Measurements from ENCODE around the gene WDR47.
A peak's percentile ranks its signal among the peaks of the same experiment; 100 is the strongest.

Gene WDR47

DNA sequence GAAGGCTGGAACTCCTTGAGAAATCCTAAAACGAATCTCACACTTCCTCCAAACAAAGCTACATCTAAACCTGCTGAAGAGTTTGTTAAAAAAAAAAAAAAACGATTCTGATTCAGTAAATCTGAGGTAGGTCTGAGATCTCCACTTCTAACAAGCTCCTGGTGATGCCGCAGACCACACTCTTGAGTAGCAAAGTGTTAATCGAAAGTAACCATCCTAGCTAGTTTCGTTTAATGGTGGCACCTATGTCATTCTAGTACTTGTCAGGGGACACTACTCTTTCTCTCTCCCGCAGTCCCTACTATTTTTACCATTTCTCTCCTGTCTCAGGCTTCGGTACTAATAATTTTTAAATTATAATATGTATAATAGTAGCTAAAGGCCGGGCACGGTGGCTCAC, 80.7 kb downstream of the WDR47 start:
- Histone ChIP-seq H3K14ac (ENCODE audit: low read length) (no peak overlapping the region), H2AK5ac (ENCODE audit: low read length) (no peak overlapping the region), H3K18ac (ENCODE audit: low read length) (no peak overlapping the region), H3K27me3 (ENCODE audit: insufficient read depth, low read length) (no peaks in the 10 kb centered on the region), H2BK12ac (ENCODE audit: low read length) (no peak overlapping the region), H3K4ac (ENCODE audit: low read depth, low read length) (no peak overlapping the region), H3K9me3 (ENCODE audit: insufficient read depth, low read depth, low read length) (no peaks in the 10 kb centered on the region), H3K36me3 (ENCODE audit: control insufficient read depth in 1 of 2, insufficient read depth in 2 of 2, low read length in 2 of 2) (no peaks in the 10 kb centered on the region), H2BK5ac (ENCODE audit: low read depth, low read length, poor library complexity) (no peak overlapping the region), H2AFZ (ENCODE audit: insufficient read depth, low read length, poor library complexity) (no peak overlapping the region), H2BK120ac (ENCODE audit: insufficient read depth, low read length, poor library complexity) (no peak overlapping the region), H3K27ac (ENCODE audit: low read depth, low read length) (no peak overlapping the region), H3K4me3 (ENCODE audit: low read depth, low read length) (no peak overlapping the region), H3K4me1 (ENCODE audit: control insufficient read depth in 1 of 2, insufficient read depth in 2 of 2, low read length in 2 of 2) (peaks cover 0 to 2% of the 10 kb centered on the region in 2 experiments), H3K79me2 (ENCODE audit: control insufficient read depth, insufficient read depth, low read length, poor library complexity) (peaks cover 3% of the 10 kb centered on the region), H3K79me1 (ENCODE audit: low read length) (peaks cover 4% of the 10 kb centered on the region), H3K9ac (ENCODE audit: low read length) (no peak overlapping the region), H3K4me2 (ENCODE audit: low read length) (no peak overlapping the region), H4K8ac (ENCODE audit: low read depth, low read length) (no peak overlapping the region), H3K23ac (ENCODE audit: low read length) (no peak overlapping the region), H4K91ac (ENCODE audit: low read depth, low read length) (no peak overlapping the region), H4K12ac (ENCODE audit: low read depth, low read length) (no peak overlapping the region)
- WGBS (ENCODE audit: extremely low coverage, insufficient coverage, insufficient read length), result no CpG with 5 or more reads among the region's 9 CpGs
- DNase-seq, result no peak

DNA sequence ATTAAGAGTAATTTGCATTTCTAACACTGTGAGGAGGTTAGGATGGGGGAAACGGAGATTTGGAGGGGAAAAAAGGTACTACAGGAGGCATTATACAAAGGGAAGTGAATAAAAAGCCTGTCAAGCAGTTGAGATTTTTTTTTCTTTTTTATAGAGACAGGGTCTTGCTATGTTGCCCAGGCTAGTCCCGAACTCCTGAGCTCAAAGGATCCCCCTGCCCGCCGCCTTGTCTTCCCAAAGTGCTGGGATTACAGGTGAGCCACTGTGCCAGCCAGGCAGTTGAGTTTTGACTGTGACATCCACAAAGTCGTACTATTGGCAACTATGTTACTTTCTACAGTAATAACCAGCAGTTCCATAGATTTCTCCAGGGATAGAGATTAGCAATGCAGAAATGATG, 81.2 kb downstream of the WDR47 start:
- no peaks in the 10 kb centered on the region for H3K36me3 ChIP-seq (ENCODE audit: control insufficient read depth in 1 of 2, insufficient read depth in 2 of 2, low read length in 2 of 2)
- H3K23ac ChIP-seq (ENCODE audit: low read length), result no peak overlapping the region
- H4K8ac ChIP-seq (ENCODE audit: low read depth, low read length), result no peak overlapping the region
- H2BK120ac ChIP-seq (ENCODE audit: insufficient read depth, low read length, poor library complexity), result no peak overlapping the region
- no peak overlapping the region for H3K14ac ChIP-seq (ENCODE audit: low read length)
- H3K4me1 ChIP-seq (ENCODE audit: control insufficient read depth in 1 of 2, insufficient read depth in 2 of 2, low read length in 2 of 2), result peaks cover 0 to 2% of the 10 kb centered on the region in 2 experiments
- H3K9ac ChIP-seq (ENCODE audit: low read length), result no peak overlapping the region
- no peak overlapping the region for H4K91ac ChIP-seq (ENCODE audit: low read depth, low read length)
- no peak overlapping the region for H2AK5ac ChIP-seq (ENCODE audit: low read length)
- no CpG with 5 or more reads among the region's 5 CpGs for WGBS (ENCODE audit: extremely low coverage, insufficient coverage, insufficient read length)
- no peak for DNase-seq
- H2BK12ac ChIP-seq (ENCODE audit: low read length), result no peak overlapping the region
- no peak overlapping the region for H3K4me2 ChIP-seq (ENCODE audit: low read length)
- H3K79me1 ChIP-seq (ENCODE audit: low read length), result peaks cover 4% of the 10 kb centered on the region
- no peak overlapping the region for H3K18ac ChIP-seq (ENCODE audit: low read length)
- no peak overlapping the region for H3K27ac ChIP-seq (ENCODE audit: low read depth, low read length)
- H3K4ac ChIP-seq (ENCODE audit: low read depth, low read length), result peak overlapping the region; percentile 37
- H4K12ac ChIP-seq (ENCODE audit: low read depth, low read length), result no peak overlapping the region
- H3K4me3 ChIP-seq (ENCODE audit: low read depth, low read length), result no peak overlapping the region
- no peak overlapping the region for H2AFZ ChIP-seq (ENCODE audit: insufficient read depth, low read length, poor library complexity)
- peaks cover 3% of the 10 kb centered on the region for H3K79me2 ChIP-seq (ENCODE audit: control insufficient read depth, insufficient read depth, low read length, poor library complexity)
- no peak overlapping the region for H2BK5ac ChIP-seq (ENCODE audit: low read depth, low read length, poor library complexity)
- no peaks in the 10 kb centered on the region for H3K9me3 ChIP-seq (ENCODE audit: insufficient read depth, low read depth, low read length)
- no peaks in the 10 kb centered on the region for H3K27me3 ChIP-seq (ENCODE audit: insufficient read depth, low read length)

DNA sequence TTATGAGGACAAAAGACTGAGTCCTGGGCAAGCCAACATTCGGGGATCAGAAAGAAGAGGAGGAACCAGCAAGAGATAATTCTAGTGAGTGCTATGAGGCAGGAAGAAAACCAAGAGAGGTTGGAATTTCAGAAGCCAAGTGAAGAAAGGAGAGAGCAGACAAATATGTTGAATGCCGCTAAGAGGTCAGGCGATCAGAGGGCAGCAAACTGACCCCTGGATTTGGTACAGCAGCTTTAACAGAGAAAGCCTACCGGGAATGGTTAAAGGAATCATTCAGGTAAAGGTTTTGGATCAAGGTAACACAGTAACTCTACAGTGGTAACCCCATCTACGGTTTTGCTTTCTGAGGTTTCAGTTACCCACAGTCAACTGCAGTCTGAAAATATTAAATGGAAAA, 84.0 kb downstream of the WDR47 start:
- H3K27ac ChIP-seq (ENCODE audit: low read depth, low read length), result no peak overlapping the region
- no peak overlapping the region for H3K4me2 ChIP-seq (ENCODE audit: low read length)
- H2AFZ ChIP-seq (ENCODE audit: insufficient read depth, low read length, poor library complexity), result no peak overlapping the region
- H3K79me1 ChIP-seq (ENCODE audit: low read length), result peaks cover under 1% of the 10 kb centered on the region
- no peak overlapping the region for H3K23ac ChIP-seq (ENCODE audit: low read length)
- no peak overlapping the region for H4K8ac ChIP-seq (ENCODE audit: low read depth, low read length)
- H3K4ac ChIP-seq (ENCODE audit: low read depth, low read length), result no peak overlapping the region
- no peak overlapping the region for H2BK5ac ChIP-seq (ENCODE audit: low read depth, low read length, poor library complexity)
- H3K4me1 ChIP-seq (ENCODE audit: control insufficient read depth in 1 of 2, insufficient read depth in 2 of 2, low read length in 2 of 2), result peaks cover 0 to 2% of the 10 kb centered on the region in 2 experiments
- H3K27me3 ChIP-seq (ENCODE audit: insufficient read depth, low read length), result no peaks in the 10 kb centered on the region
- no peak overlapping the region for H3K18ac ChIP-seq (ENCODE audit: low read length)
- no peaks in the 10 kb centered on the region for H3K9me3 ChIP-seq (ENCODE audit: insufficient read depth, low read depth, low read length)
- no peaks in the 10 kb centered on the region for H3K36me3 ChIP-seq (ENCODE audit: control insufficient read depth in 1 of 2, insufficient read depth in 2 of 2, low read length in 2 of 2)
- no peak overlapping the region for H2BK120ac ChIP-seq (ENCODE audit: insufficient read depth, low read length, poor library complexity)
- H3K4me3 ChIP-seq (ENCODE audit: low read depth, low read length), result no peak overlapping the region
- no peak overlapping the region for H4K12ac ChIP-seq (ENCODE audit: low read depth, low read length)
- H3K9ac ChIP-seq (ENCODE audit: low read length), result no peak overlapping the region
- DNase-seq, result no peak
- H3K14ac ChIP-seq (ENCODE audit: low read length), result no peak overlapping the region
- no peak overlapping the region for H2AK5ac ChIP-seq (ENCODE audit: low read length)
- H3K79me2 ChIP-seq (ENCODE audit: control insufficient read depth, insufficient read depth, low read length, poor library complexity), result peaks cover under 1% of the 10 kb centered on the region
- no peak overlapping the region for H2BK12ac ChIP-seq (ENCODE audit: low read length)
- no CpG with 5 or more reads among the region's 5 CpGs for WGBS (ENCODE audit: extremely low coverage, insufficient coverage, insufficient read length)
- H4K91ac ChIP-seq (ENCODE audit: low read depth, low read length), result no peak overlapping the region

DNA sequence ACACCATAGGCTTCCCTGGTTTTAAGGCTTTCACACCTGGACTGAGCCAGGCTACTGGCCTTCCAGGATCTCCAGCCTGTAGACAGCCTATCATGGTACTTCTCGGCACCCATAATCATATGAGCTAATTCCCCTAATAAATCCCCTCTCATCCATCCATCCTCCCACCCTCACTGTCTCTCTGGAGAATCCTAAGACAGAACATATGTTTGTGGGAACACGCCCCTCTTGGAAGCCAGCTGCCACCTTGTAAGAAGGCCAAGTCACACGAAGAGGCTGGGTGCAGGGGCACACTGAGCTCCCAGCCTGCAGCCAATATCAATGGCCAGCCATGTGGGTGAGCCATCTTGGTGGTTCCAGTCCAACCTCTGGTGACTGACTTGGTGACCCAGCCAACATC, 86.0 kb downstream of the WDR47 start:
- no peak overlapping the region for H2AFZ ChIP-seq (ENCODE audit: insufficient read depth, low read length, poor library complexity)
- no peak overlapping the region for H3K4me2 ChIP-seq (ENCODE audit: low read length)
- H3K23ac ChIP-seq (ENCODE audit: low read length), result no peak overlapping the region
- no peaks in the 10 kb centered on the region for H3K36me3 ChIP-seq (ENCODE audit: control insufficient read depth in 1 of 2, insufficient read depth in 2 of 2, low read length in 2 of 2)
- no peaks in the 10 kb centered on the region for H3K79me2 ChIP-seq (ENCODE audit: control insufficient read depth, insufficient read depth, low read length, poor library complexity)
- no CpG with 5 or more reads among the region's 3 CpGs for WGBS (ENCODE audit: extremely low coverage, insufficient coverage, insufficient read length)
- no peak overlapping the region for H3K18ac ChIP-seq (ENCODE audit: low read length)
- no peak overlapping the region for H4K91ac ChIP-seq (ENCODE audit: low read depth, low read length)
- H3K4ac ChIP-seq (ENCODE audit: low read depth, low read length), result no peak overlapping the region
- H3K27me3 ChIP-seq (ENCODE audit: insufficient read depth, low read length), result no peaks in the 10 kb centered on the region
- no peak overlapping the region for H4K8ac ChIP-seq (ENCODE audit: low read depth, low read length)
- H2BK5ac ChIP-seq (ENCODE audit: low read depth, low read length, poor library complexity), result no peak overlapping the region
- H2BK120ac ChIP-seq (ENCODE audit: insufficient read depth, low read length, poor library complexity), result no peak overlapping the region
- H3K9me3 ChIP-seq (ENCODE audit: insufficient read depth, low read depth, low read length), result no peaks in the 10 kb centered on the region
- no peak overlapping the region for H3K14ac ChIP-seq (ENCODE audit: low read length)
- no peak overlapping the region for H3K9ac ChIP-seq (ENCODE audit: low read length)
- DNase-seq, result no peak
- no peaks in the 10 kb centered on the region for H3K4me1 ChIP-seq (ENCODE audit: control insufficient read depth in 1 of 2, insufficient read depth in 2 of 2, low read length in 2 of 2)
- no peak overlapping the region for H3K4me3 ChIP-seq (ENCODE audit: low read depth, low read length)
- no peak overlapping the region for H3K27ac ChIP-seq (ENCODE audit: low read depth, low read length)
- no peaks in the 10 kb centered on the region for H3K79me1 ChIP-seq (ENCODE audit: low read length)
- H4K12ac ChIP-seq (ENCODE audit: low read depth, low read length), result no peak overlapping the region
- no peak overlapping the region for H2AK5ac ChIP-seq (ENCODE audit: low read length)
- no peak overlapping the region for H2BK12ac ChIP-seq (ENCODE audit: low read length)
